ENCODE data around the gene SNX27.
"Not testable (repeated sequence)": the region's sequence is repeated elsewhere in the genome, so short reads cannot be mapped to it uniquely, and the experiment has no call there.

The SNX27 gene

GRCh38 chr1:151611832-151612500, at the start of gene SNX27:
Gene SNX27 (plus strand): TSS chr1:151612050. CDS start chr1:151612202, 152 bp downstream.
- DNase-seq = peak; percentile 63 to 79 (median 72)

- DNase-seq = no peak
Measured at GRCh38 chr1:151562661-151563060, 49.2 kb upstream of the SNX27 start.

DNA sequence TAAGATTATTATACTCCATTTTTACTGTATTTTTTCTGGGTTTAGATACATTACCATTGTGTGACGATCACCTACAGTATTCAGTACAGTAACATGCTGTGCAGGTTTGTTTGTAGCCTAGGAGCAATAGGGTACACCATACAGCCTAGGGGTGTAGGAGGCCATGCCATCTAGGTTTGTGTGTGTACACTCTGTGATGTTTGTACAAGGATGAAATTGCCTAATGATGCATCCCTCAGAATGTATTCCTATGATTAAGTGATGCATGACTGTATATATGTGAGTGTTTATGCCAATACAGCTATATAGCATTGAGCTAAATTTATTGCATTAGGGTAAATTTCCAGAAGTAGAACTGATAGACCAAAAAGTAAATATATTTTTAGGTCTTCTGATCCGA, 48.5 kb upstream of the SNX27 start:
- no peak for DNase-seq

- no peak for DNase-seq
Measured at GRCh38 chr1:151565502-151566189, 46.2 kb upstream of the SNX27 start.

DNA sequence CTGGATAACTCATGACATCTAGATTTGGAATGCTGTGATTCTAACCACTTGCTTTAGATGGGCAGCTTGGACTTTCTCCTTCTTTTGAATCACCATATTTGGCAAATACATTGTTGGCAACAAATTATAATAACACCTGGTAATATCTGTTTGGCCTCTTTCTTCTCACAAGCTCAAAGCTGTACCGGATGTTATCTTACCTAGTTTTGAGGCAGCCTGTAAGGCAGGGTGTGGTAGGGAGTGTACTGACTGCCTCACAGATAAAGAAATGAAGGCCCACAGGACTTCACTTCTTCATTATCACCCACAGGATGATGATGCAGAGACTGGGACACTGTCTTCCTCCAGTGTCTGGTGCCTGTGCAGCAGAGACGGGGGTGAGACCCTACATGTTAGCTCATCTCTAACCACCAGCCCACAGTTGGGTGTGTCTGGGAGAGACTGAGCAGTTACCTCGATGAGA, 43.2 kb upstream of the SNX27 start:
- DNase-seq = no peak

DNA sequence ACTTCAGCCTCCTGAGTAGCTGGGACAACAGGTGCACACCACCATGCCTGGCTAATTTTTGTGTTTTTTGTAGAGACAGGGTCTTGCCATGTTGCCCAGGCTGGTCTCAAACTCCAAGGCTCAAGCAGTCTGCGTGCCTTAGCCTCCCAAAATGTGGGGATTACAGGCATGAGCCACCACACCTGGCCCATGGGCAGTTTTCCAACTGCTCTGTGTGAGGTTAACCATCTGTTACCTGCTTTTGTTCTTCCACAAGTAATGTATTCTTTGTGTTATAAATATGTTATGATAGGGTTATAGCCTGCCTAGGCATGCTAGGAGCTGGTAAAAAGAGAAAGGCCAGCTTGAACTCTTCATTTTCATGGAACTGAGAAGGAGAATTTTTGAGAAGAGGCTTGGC, 41.0 kb upstream of the SNX27 start:
- DNase-seq = no peak

- DNase-seq = no peak
Measured at GRCh38 chr1:151574575-151575529, 37.0 kb upstream of the SNX27 start.

GRCh38 chr1:151577173-151577572, 34.7 kb upstream of the SNX27 start:
- DNase-seq = no peak

DNA sequence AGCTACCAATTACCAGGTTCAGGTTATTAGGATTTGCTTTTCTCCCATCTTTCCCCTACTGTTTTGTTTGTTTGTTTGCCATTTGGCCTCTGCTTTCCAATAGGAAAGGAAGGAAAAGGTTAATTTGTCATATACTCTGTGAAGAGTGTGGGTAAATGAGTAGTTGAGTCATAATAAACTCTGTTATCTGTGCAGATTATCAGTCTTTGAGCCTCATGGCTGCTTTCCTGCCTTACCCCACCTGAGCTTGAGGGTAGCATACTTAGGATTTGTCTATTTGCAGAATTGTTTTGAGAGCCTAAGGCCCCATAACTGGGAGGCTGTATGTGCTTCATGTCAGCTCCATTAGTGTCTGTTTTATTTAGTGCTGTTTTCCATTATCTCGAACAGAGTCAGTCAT, 32.9 kb upstream of the SNX27 start:
- DNase-seq = no peak

GRCh38 chr1:151579436-151580225, 32.2 kb upstream of the SNX27 start:
- no peak for DNase-seq

DNA sequence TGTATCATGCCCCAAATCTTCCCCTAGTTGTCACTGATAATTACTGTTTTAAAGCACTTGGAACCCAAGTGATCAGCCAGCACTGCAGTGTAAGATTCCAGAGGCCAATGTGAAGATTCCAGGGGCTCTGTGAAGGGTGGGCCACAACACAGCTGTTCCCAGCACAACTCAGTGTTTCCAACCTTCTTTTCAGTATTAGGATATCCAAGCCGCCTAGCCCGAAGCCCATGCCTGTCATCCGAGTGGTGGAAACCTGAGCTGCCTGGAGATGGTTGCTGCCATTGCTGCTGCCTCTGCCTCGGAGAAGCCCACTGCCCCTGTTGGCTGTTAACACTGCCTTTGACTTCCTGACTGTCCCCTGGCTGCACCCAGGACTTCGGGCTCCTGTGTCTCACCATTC, 30.4 kb upstream of the SNX27 start:
- no peak for DNase-seq

DNA sequence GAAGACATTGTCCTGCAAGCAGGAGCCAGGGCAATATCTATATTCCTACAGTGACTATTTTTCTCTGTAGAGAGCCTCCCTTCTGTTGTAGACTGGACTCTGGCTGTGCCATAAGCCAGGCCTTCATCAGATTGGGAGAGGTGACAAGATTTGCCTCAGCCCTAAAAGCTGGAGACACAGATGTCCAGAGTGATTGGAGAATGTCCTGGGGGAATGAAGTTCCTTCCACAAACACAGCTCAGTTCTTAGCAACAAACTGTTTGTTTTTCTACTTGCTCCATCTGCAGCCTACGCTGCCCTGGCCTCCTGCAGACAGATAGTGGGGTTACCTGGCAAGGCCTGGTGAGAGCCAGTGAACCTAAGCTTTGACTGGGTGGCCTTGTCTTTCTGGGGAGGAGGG, 29.9 kb upstream of the SNX27 start:
- no peak for DNase-seq

DNA sequence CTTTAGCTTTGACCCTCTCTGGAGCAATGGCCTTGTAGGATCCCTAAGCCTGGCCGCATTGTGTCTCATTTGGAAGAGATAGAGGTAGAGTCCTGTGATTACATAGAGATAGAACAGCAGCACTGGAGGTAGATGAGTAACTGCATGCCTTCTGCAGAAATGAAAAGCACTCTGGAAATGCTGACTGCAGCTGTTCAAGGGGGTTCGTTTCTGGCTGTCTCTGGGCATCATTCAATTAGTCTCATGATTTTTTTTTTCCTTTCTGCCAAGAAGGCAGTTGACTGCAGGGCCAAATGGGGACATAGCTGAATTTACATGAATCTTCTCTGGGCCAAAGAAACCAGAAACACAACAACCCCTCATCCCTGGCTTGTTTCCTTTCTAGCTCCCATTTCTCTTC, 28.1 kb upstream of the SNX27 start:
- DNase-seq = no peak

- no peak for DNase-seq
Measured at GRCh38 chr1:151584278-151584677, 27.6 kb upstream of the SNX27 start.

- DNase-seq = no peak
Measured at GRCh38 chr1:151584780-151585179, 27.1 kb upstream of the SNX27 start.

DNA sequence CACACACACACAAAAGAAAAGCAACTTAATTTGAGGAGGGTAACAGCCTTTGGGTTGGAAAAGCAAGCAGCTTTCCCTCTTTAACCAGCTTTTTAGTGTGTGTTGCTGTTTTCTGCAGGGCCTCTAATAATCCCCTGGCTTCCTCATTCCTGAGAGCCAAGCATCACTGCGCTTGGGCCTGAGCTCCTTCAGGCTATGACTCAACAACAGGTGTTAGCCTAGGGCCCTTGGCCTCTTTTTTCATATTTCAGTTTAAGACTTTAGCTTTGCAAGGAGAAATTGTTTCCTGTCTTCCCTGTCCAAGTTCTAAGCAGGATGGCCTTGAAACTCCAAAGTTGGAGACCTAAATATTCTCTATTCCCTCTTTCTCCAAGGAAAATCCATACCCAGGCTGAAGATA, 26.2 kb upstream of the SNX27 start:
- no peak for DNase-seq

DNA sequence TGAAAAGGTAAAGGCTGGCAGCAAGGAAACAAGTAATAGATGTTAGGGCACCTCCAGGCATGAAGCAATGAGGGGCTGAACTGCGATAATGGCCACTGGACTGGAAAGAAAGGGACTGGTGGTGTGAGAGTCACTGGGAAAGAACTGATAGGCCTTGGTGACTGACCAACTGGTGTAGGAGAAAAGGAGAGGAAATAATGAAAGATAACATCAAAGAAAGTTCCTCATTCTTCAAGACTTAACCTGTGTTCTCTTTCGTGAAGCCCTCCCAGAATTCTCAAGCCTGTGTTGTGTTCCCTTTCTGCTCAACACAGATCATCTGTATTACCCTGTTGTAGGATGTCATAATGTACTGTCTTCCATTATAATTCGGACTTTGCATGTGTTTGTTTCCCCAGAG, 20.9 kb upstream of the SNX27 start:
- DNase-seq = no peak

DNA sequence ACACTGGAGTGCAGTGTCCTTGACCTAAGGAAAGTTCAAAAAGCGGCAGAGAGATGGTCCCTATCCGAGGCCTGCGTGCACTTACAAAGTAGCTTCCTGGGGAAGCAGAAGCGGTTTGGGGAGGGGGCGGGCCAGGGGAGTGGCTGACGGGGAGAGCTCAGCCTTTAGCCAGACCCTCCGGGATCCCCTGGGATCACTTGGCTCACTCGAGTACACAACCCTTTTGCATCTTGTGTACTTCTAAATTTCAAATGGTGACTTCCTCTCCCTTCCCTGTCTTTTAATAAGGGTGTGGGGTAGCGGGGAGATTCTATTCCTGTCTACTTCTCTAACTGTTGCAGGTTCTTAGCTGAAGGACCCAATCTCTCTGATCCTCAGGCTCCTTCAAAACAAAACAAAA, 18.1 kb upstream of the SNX27 start:
- DNase-seq = peak in 1 of 4 experiments; percentile 0

DNA sequence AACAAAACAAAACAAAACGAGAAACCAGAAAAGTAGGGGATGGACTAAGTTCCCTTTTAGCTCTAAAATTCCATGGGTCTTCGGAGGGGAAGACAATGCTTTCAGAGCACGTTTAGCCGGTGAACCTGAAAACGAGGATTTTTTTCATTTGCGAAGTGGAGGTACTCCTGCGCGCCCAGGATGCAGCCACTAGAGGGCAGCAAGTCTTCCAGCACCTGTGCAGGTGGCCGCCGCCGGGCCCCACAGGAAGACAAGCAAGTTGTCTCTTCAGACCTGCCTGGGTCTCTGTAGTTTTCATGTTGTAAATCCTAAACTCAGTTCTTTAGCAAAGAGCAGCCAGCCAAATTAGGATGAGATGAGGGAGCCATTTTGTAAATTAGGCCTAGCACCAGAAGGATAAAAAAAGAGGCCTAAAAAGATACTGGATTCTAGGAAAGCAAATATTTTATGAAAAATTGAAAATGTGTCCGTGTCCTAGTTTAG, 17.7 kb upstream of the SNX27 start:
- DNase-seq = peak; percentile 48 to 86 (median 77)

DNA sequence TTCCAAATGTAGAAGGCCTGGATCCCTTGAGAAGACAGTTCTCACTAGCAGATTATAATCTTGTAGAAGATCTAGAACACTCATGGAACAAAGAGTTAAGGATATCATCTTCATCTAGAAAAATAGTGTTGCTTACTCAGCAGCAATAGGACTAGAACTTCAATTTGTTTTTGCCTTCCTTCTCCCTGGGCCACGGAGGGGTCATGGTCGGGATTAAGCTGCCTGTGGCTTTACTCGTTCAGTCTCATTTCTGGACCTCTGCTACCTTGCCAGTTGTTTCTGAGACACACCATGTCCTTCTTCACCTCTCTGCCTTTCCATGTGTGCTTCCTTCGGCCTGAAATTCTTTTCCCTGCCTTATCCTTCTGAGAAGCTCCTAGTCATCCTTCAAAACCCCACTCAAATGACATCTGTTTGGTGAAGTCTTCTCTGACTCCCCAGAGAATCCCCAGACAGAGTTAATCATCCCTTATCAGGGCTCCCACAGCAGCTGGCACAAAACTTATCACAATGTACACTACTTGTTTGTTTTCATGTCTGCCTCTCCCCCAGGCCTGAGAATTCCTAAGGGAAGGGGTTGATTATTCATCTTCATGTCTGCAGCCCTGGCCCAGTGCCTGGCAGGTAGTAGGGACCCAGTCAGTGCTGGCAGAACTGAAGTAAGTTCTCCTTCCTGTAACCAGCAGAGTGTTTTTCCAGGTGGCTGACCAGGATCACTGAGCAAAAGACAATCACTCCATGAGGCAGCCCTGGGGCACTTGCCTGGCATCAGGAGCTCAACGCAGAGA, 15.5 kb upstream of the SNX27 start:
- no peak for DNase-seq

DNA sequence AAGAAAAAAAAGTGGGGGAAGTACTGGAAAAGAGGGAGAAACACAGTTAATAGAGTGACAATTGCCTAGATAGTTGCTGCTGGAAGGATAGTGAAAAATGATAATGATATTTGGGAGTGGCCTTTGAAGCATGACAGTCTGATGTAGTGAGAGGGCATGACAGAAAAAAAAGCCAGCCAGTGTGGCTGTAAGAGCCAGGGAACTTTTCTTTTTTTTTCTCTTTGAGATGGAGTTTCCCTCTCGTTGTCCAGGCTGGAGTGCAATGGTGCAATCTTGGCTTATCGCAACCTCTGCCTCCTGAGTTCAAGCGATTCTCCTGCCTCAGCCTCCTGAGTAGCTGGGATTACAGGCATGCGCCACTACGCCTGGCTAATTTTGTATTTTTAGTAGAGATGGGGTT, 9.3 kb upstream of the SNX27 start:
- not testable (repeated sequence) for DNase-seq

- DNase-seq = no peak
Measured at GRCh38 chr1:151604291-151604690, 7.6 kb upstream of the SNX27 start.
